SK-N-MC (cell line): ENCODE results near the gene DLG2.

Source experiments
- EZH2 ChIP-seq: fragments of 200-600 bp; sonication (generic); IDR thresholded peaks from one replicate; pipeline ENCODE4 v1.6.1; 2017; ENCODE audit warnings: antibody characterized with exemption
- POLR2AphosphoS5 ChIP-seq: IDR thresholded peaks from 2 replicates; pipeline ENCODE4 v1.6.1; 2012; ENCODE audit warnings: mild to moderate bottlenecking, low read depth, low read length, borderline replicate concordance

- no peak for TF ChIP-seq EZH2
- TF ChIP-seq POLR2AphosphoS5, result no peak
These were observed 530.2 kb downstream of the DLG2 start for GRCh38 chr11:85096939-85097338.
